NCI-H1092 treated with DMSO at 0.1 percent for 48 hours (cell line): Measurements from ENCODE around the gene C6orf136.

Source experiments
- DNase-seq: peaks from one replicate; lab custom pipeline; 2025; lab: John Stamatoyannopoulos, UW

C6orf136 gene, protein sequence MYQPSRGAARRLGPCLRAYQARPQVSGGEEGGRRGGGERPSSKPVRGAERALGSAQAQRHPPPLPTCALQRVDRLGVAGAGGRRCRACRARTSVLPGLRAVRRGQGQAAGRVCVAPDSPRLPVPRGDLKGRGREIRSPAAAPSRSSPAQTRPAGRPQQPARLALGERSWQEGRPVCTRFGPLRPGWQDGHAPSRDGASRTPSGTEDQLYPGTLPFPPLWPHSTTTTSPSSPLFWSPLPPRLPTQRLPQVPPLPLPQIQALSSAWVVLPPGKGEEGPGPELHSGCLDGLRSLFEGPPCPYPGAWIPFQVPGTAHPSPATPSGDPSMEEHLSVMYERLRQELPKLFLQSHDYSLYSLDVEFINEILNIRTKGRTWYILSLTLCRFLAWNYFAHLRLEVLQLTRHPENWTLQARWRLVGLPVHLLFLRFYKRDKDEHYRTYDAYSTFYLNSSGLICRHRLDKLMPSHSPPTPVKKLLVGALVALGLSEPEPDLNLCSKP

DNA sequence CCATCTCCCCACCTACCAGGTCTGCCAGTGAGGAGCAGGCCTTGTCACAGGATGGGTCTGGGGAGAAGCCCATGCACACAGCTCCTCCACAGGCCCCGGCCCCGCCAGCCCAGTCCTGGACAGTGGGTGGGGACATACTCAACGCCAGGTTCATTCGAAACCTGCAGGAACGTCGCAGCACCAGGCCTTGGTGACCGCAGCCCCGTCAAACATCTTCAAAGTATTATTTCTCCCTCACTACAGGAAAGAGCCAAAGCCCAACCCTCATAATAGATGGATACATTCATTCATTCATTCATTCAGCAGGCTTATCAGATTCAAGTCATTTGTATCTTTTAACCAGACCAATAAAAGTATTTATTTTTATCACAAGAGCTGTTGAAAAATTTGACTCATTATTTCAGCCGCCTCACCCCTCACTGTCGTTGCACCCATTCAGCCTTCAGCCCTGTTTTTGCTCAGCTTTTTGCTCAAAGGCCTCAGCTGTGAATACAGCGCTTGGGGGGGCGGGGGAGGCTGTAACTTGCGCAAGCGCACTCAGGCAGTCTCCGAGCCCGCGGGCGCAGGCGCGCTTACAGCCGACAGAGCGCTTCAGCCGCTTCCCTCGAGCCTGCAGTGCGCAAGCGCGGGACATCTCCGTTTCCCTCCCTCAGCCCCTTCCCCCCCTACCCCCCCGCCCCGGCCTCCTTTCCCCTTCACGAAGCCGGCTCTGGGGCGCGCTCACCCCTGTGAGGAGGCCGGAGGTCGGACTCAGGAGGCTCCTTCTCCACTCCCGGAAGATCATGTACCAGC lies at the start of gene C6orf136:
C6orf136 (plus strand) TSS at position 684 of the 792 bp plus-strand sequence; CDS start at position 783, 99 bp downstream.
- peak; percentile 85 for DNase-seq

DNA sequence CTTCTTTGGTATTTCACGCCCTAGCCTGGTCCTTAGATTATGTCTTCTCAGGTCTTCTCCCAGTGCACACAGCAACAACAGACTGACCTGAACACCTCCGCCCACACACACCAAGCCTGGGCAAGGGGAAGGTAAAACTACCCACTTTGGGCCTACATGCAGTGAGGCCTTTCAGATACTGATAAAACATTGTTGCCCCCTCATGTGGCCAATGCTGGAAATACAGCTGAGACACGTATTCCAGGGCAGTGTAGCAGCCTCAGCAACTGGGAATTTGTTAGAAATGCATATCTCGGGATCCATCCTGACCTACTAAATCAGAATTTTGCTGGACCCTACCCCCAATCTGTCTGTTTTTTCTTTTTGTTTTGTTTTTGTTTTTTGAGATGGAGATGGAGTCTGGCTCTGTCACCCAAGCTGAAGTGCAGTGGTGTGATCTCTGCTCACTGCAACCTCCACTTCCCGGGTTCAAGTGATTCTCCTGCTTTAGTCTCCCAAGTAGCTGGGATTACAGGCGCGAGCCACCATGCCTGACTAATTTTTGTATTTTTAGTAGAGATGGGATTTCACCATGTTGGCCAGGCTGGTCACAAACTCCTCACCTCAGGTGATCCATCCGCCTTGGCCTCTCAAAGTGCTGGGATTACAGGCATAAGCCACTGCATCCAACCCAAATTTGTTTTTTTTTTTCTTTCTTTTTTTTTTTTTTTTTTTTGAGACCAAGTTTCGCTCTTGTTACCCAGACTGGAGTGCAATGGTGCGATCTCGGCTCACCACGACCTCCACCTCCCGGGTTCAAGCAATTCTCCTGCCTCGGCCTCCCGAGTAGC lies 49.4 kb upstream of the C6orf136 start:
- peak; percentile 28 for DNase-seq

DNA sequence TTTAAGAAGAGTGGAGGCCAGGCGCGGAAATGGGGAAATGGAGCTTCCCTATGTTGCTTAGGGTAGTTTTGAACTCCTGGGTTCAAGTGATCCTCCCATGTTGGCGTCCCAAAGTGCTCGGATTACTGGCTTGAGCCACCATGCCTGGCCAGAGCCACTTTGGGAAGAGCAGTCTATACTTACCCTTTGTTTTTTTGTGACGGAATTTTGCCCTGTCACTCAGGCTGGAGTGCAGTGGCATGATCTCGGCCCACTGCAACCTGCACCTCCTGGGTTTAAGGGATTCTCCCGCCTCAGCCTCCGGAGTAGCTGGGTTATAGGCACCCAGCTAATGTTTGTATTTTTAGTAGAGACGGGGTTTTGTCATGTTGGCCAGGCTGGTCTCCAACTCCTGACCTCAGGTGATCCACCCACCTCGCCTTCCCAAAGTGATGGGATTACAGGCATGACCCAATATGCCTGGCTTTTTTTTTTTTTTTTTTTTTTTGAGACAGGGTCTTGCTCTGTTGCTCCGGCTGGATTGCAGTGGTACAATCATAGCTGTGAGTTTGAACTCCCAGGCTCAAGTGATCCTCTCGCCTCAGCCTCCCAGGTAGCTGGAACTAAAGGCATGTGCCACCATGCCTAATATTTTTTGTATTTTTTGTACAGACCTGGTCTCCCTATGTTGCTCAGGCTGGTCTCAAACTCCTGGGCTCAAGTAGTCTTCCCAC lies 47.9 kb upstream of the C6orf136 start:
- DNase-seq, result no peak

DNA sequence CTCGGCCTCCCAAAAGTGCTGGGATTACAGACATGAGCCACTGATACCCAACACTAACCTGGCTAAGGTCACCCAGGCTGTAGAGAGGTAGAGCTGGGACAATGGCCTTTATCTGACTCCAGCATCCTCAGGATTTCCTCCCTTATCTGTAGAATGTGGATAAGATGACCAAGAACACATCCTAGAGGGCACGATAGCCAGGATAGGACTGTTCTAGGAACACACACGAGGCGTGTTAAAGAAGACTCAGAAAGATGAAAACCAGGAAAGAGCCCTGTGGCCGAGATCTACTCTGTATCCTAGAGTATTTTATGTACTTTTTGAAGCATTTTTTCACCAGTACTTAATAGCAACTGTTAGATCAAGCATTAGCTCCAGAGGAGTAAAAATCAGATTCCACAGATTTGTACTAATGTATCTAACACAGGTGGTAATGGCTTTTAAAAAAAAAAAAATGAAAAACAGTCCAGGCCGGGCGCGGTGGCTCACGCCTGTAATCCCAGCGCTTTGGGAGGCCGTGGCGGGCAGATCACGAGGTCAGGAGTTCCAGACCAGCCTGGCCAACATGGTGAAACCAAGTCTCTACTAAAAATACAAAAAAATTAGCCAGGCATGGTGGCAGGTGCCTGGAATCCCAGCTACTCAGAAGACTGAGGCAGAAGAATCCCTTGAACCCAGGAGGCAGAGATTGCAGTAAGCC lies 47.2 kb upstream of the C6orf136 start:
- DNase-seq, result no peak

DNA sequence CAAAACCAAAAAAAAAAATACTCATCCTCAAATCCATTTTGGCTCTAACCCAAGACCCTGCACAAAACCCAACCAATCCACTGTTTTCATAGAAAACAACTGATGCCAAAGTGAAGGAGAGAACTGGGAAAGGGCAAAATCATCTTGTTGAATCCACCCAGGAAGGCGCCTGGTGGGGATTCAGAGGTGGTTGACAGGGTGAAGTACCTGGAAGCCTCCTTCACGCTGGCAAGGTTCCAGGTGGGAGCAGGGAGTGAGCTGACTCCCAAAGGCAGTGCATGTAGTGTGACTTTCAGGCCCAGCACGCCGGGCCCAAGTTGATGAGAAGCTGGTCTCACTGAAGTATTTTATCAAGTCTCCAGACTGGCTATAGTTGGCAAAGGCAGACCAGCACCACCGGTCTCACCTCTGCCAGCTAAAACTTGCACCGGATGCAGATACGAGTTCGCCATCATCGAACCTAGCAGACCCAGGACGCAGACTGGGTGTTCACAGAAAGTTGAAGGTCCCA lies 46.4 kb upstream of the C6orf136 start:
- DNase-seq, result no peak

DNA sequence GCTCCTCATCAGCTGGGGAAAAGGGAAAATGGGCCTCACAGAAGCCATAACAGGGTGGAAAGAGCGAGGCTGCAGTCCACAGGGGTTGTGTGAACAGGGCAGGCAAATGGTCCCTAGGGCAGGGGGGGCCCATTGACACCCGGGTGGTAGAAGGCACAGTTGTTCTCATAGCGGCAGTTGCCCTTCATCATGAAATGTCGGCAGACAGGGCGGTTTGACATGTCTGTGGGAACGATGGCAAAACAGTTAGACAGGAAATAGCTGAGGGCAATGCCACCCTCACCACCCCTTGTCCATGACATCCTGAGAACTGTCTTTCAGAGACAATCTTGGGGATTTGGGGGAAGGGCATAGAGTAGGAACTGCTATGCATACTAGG lies 45.5 kb upstream of the C6orf136 start:
- no peak for DNase-seq

DNA sequence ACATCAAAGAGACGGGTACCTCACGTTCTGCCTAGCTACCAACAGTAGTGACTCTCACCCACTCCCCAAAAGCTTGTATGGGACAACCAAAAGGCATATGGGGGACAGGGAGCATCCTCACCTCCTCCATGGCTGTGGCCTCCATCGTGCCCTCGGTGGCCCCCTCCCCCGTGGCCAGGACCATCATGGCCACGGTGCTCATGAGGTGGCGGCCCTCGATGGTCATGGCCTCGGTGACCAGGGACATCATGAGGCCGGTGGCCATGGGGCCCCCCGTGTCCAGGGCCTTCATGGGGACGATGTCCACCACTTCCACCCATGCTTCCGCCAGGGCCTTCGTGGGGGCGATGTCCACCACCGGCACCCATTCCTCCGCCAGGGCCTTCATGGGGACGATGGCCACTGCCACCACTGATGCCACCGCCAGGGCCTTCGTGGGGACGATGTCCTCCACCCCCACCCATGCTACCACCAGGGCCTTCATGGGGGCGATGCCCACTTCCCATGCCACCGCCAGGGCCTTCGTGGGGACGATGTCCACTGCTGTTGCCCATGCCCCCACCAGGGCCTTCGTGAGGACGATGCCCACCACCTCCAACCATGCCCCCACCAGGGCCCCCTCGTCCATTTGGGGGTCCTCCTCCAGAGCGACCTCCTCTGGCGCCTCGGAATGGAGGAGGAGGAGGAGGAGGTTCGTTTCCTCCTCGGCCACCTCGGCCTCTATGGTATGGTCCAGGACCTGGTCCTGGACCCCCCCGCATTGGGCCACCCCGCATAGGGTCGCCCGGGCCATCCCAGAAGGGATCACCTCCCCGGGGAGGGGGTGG lies 44.9 kb upstream of the C6orf136 start:
- DNase-seq, result no peak

DNA sequence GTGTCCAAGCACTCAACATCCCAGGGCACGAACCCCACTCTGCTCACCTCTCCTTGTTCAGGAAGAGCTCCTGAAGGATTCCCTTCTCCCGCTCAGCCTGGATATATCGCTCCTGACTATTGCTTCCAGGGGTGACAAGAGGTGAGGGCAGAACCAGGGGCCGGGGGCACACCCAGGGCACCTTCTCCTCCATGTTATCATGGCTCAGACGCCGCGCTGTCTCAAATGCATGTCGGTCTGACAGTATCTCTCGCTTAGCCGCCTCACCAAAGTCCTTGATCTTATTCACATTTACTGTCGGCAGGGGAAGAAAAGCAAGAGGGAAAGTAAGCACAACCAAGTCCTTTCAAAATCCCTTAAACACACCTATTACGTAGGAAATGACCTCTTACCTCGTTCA lies 43.0 kb upstream of the C6orf136 start:
- no peak for DNase-seq

DNA sequence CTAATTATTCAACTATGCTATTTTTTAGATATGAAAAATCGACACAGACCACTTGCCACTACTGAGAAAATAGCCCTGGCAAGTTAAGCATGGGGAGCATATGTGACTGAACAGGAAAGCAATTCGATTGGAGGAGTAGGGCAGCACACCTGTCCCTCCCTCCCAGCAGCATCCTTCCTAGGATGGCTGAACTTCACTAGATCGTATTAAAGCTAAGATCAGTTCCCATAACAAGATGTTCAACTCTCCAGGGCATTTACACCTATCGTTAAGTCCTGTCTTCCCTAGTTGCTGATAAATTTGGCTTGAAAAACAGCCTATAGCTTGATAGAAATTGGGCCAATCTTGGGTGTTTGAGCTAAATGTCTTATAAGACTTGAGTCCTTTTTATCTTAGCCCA lies 36.9 kb upstream of the C6orf136 start:
- DNase-seq, result no peak

DNA sequence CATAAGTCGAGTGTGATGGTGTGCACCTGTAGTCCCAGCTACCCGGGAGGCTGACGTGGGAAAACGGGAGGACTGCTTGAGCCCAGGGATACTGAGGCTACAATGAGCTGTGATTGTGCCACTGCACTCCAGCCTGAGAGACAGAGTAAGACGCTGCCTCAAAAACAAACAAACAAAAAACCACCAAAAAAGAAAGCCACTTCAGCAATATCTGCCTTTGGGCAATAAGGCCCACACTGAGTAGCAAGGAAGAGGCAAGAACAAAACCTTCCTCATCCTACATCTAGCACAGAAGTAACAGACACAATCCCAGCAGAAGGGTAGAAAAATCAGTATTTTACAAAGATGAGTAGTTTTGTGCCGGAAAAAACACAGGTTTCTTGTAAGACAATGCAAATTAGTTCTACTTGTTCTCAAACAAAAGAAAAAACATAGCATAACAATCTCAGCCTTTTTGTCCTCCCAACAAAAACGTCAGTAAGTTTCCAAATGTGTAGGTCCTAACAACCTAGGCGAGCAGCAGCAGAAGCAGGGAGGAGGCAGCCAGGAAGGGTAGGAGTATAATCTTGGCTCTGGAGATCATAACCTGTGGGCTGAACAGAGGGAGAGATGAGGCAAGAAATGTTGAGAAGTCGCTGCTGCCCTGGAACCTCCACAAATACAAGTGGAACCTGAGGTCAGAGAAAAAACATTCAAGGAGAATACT lies 35.6 kb upstream of the C6orf136 start:
- no peak for DNase-seq

DNA sequence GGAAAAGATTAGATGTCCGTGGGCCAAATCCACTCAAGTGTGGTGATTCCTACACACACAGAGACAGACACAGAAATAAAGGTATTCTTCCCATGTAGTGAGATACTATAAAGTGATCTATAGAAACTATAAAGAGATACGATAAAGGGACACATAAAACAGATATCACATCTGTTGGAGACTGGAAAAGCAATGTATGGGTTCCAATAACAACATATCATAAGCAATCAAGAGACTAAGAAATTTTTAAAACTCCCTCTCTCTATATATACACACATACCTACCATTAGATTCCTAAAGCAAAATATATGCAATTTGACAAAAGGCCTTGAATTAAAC lies 35.1 kb upstream of the C6orf136 start:
- no peak for DNase-seq

DNA sequence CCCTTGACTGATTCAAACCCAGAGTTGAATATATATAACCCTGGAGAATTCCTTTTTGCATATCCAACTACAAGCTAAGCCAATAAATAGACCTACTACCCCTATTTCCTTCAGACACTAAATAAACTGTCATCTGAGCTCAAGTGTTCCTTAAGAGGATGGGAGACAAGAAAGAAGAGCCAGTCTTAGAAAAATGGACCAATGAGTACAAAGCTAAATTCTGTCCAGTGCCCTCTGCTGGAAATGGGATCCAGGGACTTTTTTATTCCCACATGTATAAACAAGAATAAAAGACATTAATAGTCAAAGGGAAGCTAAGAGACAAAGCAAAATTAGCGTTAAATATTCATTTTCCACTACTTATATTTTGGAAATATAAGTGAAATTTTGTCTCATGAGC lies 34.7 kb upstream of the C6orf136 start:
- no peak for DNase-seq

DNA sequence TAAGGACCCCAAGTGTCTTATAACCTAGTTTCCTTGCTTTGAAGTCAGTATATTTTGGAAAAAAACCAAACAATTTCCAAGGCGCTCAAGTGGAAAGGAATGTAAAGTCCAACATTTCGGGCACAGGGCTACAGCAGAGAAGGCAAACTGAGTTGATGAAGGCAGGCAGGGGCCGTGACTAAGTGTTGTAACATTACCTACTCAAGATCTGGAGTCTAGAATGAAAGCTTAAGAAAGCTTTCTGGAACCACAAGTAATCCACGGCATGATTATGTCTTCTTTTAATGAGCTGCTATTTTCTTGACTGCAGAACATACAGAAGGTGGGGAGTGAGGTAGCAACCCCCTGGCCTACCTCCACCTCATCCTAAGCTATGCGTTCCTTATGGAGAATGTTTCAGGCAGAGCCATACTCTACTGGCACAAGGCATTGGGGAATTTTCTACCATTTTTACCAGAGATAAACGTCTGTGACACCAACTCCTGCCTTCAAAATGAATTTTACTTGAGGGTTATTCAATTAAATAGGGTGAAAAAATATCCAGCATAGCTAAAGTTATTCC lies 34.2 kb upstream of the C6orf136 start:
- DNase-seq, result no peak

DNA sequence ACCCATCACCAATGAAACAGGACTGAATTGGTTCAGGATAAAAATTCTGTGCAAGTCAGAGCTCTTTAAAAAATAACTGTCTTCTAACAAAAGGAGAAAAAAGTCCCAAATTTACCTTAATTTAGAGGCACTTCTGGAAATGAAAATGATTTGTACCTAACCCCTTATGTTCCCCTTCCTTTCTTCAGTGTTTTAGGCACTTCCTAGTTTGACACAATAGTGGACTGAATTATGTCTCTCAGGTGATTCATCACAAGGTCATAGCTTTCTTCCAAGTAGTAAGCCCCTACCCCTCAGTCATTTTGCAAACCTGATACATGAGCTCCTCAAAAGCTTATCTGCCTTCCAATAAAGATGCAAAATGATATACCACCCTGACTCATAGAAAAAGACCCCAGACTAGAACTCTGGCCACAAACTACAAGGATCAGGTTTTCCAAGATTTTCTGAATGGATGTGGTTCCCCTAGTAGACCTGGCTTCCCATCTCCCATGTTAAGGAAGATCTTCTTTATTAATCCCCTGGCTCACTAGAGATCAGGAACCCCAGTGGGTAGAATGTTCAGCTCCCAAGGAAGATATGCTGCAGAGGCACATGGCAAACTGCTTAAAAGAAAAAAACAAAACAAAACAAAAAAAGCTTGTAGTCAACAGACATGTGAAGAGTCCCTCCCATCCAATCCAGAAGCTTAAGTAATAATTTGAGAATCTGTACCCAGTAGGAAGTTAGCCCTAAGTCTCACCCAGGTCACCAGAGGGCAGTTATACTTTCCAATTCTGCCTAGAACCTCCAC lies 33.5 kb upstream of the C6orf136 start:
- DNase-seq, result no peak

DNA sequence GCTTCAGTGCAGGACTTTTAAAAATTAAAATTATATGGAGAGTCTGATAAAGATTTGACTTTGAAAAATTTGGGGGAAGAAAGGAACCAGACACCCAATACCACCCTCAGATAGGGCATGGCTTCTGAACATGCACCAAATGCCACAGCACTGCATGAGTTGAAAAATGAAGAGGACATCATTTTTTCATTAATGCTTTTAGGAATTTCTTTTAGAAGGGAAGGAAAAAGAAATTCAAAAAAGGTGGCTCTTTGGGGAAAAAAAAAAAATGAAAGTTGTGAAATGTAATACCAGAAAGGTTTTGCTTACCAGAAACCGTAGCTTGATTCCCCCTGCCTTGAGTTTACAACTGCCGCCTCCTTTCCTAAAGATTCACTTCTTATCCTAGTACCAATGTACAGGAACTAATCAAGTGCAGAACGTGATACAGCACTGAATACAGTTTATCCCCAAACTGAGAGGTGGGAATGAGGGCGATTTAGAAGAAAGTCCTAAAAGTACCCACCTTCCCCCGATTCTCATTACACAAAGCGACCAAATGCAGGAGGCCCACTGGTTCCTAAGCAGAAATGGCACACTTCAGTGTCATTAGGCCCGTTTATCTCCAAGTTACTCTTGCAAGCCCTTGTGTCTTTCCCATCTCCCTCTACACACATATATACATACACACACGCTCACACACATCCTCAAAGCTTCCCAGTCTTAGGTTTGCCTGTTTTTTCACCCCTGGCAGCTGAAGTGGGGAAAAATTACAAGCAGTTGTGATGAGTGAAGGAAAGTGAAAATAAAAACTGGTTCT lies 32.7 kb upstream of the C6orf136 start:
- no peak for DNase-seq

DNA sequence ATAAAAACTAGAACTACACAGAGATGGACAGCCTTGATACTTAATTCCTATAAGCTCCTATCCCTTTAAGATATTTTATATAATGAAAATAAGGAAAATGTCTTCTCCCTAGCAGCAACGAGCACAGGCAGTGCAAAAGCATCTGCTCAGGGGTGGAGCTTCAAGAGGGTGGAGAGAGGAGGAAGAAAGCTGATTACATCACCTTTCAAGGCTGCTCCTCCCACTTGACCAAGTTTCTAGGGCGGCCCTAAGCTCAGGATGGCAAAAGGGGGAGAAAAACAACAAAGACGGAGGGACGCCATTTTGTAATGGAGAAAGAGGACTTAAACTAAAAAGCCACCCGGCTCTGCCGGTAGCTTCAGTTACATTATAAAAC lies 32.1 kb upstream of the C6orf136 start:
- peak; percentile 71 for DNase-seq

DNA sequence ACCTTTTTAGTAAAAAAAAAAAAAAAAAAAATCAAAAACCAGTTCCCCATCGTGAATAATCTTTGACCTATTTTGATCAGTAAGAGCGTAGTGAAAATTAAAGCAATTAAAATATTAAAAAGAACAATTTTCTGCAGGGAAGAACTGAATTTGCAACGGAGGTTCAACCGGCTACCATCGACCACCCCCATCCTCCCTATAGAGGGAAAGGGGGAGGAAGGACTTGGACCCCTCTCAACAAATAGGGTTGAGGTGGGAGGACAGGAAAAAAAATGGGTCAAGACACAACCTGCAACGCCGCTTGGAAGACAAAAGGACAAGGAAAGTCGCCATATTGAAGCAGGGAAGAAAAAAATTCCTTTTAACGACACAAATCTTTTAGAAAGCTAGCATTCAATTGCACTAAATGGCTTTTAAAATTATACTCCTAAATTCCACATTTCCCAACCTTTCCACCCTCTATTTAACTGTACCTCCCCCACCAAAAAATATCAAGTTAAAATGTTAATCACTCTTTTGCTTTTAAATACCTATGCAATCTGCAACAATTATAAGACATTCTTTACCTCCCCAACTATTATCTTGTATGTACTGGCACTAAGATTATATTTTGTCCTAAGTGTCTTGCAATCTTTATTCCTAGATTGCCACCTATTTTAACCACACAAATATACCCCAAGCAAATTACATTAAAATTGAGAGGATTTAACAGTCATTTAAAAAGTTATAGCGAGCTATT lies 31.5 kb upstream of the C6orf136 start:
- peak; percentile 68 for DNase-seq
